Measurements from ENCODE around the gene AGXT2.

The AGXT2 gene

GRCh38 chr5:34957857-34958690 lies 89.7 kb downstream of the AGXT2 start:
- DNase-seq: peak; percentile 35

- DNase-seq: no peak
Measured at GRCh38 chr5:34957321-34957720, 90.4 kb downstream of the AGXT2 start.

Measured in kidney glomerular epithelial cell (primary cell).